HG02798 (cell line): ENCODE results near the gene FBXO31.

Source experiments
- ATAC-seq: cut with Tn5 transposase; IDR thresholded peaks from one replicate; pipeline ENCODE4 v1.9.1; 2021; ENCODE audit warnings: mild to moderate bottlenecking; ENCODE audit not compliant: unreplicated experiment, poor library complexity

The FBXO31 gene

GRCh38 chr16:87295661-87296531 is 87.7 kb downstream of the FBXO31 start:
- ATAC-seq, result no peak

- ATAC-seq, result no peak
Measured at GRCh38 chr16:87295259-87295658, 88.3 kb downstream of the FBXO31 start.

- ATAC-seq, result no peak
Measured at GRCh38 chr16:87293990-87294389, 89.6 kb downstream of the FBXO31 start.

DNA sequence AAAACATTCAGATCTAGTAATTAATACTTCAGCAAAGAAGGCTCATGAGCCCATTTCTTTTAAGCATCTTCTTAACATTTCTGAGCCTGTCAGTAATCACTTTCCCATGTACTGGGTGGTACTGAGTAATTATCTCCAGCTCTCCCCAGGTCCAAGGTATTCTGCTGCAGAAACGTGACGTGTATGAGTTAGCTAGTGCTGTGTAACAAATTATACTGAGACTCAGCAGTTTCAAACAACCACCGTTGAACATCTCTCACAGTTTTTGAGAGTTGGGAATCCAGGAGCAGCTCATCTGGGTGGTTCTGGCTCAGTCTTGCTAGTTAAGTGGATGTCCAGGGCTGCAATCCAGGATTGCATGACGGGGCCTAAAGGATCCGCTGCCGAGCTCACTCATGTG is 91.6 kb downstream of the FBXO31 start:
- no peak for ATAC-seq

DNA sequence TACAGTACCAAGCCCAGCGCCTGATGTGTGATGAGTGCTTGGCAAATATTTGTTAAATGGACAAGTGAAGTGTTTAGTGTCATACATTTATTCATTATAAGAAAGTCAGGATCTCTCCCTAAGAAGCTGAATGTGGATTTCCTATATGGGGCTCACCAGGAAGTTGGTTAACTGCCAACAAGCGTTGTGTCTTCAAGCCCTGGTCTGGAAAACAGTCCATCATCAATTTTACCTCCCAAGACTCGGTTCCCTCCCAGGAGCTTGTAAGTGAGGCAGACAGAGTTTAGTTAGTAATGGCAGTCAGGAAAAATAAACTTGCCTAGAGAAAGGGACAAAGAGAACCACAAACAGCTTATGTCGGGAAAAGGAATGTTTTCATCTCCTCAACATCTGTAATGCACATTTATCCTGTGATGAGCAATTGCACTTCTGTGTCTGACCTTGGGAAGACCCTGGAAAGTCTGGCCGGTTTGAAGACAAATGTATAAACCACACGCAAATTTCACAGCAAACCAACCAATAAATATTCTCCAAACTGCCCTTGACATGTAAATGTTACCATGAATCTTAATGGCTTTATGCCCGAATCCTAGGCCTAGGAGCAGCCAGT is 94.7 kb downstream of the FBXO31 start:
- ATAC-seq, result no peak

GRCh38 chr16:87286839-87287626 is 96.5 kb downstream of the FBXO31 start:
- ATAC-seq, result no peak

DNA sequence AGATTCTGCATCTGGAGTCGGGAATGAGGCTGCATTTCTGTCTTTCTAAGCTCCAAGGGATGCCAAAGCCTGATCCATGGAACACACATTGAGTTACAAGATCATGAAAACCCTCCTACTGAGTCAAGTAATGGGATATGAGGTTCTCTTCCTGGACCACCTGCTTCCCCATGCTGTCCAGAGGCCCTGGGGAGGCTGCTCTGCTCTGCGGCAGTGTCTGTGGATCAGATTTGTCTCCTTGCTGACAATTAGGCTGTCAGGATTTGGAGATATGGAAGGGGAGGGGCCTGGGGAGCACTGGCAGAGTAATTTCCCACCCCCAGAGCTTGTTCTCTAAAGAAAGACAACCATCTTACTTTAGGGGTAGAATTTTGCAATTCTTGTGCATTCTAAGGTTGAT is 99.4 kb downstream of the FBXO31 start:
- ATAC-seq, result no peak

GRCh38 chr16:87279094-87279658 is 104.4 kb downstream of the FBXO31 start:
- ATAC-seq, result no peak

GRCh38 chr16:87278191-87279093 is 105.1 kb downstream of the FBXO31 start:
- ATAC-seq, result no peak
